Measurements from ENCODE around the gene ARL13B.
"Not testable (repeated sequence)": the region's sequence is repeated elsewhere in the genome, so short reads cannot be mapped to it uniquely, and the experiment has no call there.

The ARL13B gene

DNA sequence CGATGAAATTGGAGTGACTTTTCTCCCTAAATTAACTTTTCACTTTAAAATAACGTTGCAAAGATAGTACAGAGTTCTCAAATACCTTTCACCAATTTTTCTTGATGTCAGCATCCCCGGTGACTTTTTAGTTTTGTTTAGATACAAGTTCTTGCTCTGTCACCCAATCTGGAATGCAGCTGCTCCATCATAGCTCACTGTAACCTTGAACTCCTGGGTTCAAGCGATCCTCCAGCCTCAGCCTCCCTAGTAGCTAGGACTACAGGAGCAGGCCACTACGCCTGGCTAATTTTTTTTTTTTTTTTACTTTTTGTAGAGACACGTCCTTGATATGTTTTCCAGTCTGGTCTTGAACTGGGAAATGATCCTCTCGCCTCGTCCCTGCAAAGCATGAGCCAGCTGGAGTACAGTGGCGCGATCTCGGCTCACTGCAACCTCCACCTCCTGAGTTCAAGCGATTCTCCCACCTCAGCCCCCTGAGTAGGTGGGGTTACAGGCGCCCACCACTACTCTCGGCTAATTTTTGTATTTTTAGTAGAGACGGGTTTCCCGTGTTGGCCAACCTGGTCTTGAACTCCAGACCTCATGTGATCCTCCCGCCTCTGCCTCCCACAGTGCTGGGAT lies 83.7 kb downstream of the ARL13B start:
- DNase-seq (ENCODE audit: low spot score), result peak; percentile 77

DNA sequence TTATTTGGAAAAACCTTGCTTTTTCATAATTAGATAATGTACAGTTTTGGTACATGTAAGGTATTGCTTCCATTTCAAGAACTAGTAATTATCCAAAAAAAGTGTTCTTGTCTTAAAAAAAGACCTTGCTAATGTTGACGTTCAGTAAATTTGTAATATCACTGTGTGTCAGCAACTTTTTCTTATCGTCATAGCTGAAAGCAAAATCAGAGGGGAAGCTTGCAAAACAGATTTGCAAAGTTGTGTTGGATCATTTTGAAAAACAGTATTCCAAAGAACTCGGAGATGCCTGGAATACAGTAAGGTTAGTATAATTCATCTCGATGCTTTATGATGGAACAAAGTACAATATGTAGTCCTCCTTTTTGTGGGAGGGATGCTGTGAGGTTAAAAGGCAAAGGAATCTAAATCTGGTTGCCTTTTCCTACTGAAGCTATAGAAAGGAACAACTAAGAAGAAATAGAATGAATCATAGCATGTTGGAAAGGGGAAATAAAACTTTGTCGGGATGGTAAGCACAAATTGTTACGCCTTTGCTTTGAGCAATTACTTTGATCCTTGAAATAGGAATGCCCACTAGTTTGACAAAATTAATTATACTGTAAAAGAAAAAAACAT lies 84.4 kb downstream of the ARL13B start:
- DNase-seq (ENCODE audit: low spot score), result peak; percentile 86

DNA sequence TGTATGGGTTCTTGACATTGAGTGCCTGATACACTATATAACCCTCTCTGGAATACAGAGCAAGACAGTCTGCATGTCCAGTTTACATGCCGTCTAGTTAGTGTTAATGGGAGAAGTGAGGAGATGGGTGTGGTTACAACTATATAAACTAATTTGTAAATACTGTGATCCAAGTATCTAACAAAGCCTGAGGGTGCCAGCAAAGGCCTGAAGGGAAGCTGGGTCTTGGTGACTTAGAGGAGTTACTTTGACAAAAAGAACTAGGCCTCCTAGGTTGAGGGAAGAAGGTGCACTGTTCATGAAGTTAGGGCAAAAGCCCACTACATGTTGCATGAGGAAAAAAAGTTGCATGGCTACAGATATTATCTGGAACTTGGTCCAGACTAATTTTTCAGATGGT lies 85.2 kb downstream of the ARL13B start:
- peak; percentile 71 for DNase-seq (ENCODE audit: low spot score)

DNA sequence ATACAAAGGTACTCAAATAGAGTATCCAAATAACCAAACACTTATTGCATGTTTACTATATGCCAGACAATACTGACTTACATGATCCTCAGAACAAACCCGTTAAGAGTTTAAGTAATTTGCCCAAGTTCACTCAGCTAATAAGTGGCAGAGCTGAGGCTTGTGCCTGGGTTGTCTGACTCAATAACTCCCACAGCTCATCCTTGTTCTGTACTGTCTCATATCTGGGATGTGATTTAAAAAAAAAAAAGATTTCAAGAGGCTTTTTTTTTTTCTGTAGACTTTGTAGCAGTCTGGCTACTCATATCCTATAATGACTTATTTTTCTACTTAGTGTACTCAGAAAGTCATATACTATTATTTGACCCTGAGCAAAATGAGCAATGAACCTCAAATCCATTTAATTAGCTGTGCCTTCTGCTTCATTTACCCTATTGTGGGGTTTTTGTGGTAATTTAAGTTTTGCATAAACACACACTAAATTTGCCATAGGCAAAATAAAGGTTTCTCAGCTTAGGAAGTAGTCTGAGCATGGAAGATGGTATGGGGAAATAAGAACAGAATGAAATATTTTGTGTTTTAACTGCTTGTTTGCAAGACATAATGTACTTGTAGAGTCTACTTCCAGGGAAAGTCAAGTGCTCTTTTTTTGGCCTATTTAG lies 86.0 kb downstream of the ARL13B start:
- DNase-seq (ENCODE audit: low spot score), result peak; percentile 53

DNA sequence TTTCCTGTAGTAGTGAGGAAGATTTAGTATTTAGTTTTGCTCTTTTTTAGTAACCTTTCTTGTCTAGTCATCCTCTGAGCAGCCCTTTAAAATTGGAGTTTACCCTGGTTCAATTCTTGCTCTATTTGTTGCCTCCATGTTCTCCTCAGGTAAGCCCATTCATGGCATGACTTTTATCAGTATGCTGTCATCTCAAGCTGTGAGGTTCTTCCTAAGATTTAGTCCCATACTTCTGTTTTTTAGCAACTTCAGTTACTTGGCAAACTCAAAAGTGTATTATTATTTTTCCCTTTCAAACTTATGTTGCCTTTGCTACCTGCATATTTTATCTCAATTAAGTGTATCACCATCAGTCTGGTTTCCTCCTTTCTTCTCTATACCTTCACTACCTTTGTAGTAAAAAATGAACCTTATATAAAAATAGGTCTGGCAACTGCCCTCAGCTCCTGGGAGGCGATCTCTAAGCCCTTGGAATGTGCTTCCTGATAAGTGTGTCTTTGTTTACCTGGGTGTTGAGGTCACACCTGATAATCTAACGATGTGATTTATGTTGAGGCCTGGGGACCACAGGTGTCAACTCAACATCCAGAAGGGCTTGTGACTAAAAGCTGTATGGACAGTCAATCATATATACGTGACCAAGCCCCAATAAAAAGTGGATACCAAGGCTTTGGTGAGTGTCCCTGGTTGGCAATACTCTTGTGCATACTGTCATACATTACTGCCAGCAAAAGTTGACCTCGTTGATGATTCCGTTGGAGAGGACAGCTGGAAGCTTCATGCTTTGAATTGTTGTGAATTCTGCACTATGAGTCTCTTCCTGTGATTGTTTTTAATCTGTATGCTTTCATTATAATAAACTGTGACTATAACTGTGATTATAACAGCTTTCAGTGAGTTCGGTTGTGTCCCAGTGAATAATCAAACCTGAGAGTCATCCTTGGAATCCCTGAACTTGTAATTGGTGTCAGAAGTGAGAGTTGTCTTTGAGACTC lies 86.8 kb downstream of the ARL13B start:
- DNase-seq (ENCODE audit: low spot score), result peak; percentile 51

DNA sequence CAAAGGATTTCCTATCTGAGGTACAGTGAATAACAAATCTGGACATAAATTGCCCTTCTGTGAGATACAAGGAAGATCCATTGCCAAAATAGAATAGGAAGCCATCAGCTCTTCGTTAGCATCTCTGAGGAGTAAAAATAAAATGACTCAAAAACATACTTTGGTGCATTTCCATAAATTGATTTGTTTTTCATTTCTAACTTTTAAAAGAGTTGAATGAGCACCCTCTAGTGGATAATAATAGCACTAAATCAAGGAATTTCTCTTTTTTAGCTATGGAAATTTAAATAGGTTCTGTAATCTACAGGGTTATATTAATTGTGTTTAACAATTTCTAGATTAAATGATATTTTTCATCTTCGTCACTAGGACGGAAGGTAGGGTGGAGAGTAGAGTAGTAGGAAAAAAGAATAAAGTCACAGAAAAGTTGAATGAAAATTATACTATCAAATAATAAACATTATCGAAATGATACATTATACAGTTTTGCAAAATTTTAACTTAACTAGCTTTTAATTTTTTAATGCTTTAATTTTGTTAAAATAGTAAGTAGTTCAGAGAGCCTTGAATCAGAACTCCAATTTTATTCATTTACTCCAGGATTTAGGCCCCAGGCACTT lies 89.3 kb downstream of the ARL13B start:
- DNase-seq (ENCODE audit: low spot score), result peak; percentile 68

DNA sequence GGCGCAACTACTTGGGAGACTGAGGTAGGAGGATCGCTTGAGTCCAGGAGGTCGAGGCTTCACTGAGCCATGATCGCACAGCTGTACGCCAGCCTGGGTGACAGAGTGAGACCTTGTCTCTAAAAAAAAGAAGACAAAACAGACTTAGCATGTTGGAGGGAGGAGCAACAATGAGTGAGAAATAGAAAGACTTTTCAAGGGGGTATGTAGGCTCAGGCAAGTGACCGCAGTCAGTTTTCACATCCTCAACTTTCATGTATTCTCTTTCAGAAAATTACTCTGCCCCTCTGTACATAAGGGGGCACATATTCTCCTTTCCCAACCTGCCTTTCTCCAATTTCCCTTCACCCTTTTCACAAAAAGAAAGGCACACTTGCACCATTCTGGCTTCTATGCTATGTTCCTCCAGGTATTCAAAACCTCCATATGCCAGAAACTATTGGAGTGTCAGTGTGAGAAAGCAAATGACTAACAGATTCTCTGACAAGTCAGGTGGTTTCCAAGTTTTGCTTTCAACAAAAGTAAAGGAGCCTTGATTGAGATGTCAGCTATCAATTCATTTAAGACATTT lies 90.5 kb downstream of the ARL13B start:
- DNase-seq (ENCODE audit: low spot score), result no peak

DNA sequence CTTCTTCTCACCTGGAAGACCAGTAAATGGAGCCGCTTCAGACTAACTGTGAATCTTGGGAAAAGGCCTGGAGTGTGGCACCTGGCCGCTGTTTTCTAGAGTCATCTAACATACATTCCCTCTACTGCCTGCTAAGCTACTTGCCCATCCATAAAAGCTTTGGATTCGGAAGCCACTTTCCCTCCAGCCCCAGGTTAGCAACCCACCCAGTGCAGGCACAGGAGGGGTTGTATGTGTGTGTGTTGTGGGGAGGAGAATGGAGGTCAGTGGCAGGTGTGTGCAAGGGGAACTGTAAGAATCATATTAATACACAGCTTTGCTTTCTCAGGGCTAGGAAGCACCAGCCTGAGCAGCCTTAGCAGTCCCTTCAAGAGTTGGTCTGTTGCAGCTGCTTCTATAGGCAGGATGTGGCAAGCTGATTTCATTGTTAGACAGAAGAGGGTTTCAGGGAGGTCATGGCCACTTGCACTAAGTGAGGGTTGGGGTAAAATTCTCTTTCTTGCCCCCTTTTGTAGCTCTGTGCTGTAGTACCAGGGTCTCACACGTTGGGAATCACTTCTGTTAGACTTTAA lies 91.8 kb downstream of the ARL13B start:
- no peak for DNase-seq (ENCODE audit: low spot score)

DNA sequence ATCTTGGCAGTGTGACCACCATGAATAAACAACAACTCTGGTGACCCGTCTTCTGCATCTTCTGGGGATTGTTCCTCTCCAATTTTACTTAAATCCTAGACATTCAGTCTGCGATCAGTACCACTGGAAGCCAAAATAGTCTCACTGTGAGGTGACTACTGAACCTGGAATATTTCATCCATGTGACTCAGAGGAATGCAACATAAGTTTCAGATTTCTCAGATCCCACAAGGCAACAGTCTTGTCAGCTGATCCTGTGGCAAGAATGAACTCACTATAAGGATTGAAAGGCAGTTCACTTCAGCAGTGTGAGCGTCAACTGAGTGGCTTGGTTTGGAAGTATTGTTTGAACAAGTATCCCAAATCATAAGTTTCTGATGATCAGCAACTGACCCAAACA lies 96.1 kb downstream of the ARL13B start:
- no peak for DNase-seq (ENCODE audit: low spot score)

DNA sequence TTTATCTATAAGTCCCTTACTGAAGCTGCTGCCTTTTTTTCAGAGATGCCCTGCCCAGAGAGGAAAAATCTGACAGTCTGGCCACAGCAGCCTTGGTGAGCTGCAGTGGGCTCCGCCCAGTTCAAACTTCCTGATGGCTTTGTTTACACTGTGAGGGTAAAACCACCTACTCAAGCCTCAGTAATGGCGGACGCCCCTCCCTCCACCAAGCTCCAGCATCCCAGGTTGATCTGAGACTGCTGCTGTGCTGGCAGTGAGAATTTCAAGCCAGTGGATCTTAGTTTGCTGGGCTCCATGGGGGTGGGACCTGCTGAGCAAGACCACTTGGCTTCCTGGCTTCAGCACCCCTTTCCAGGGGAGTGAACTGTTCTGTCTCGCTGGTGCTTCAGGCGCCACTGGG lies 100.6 kb downstream of the ARL13B start:
- not testable (repeated sequence) for DNase-seq (ENCODE audit: low spot score)

DNA sequence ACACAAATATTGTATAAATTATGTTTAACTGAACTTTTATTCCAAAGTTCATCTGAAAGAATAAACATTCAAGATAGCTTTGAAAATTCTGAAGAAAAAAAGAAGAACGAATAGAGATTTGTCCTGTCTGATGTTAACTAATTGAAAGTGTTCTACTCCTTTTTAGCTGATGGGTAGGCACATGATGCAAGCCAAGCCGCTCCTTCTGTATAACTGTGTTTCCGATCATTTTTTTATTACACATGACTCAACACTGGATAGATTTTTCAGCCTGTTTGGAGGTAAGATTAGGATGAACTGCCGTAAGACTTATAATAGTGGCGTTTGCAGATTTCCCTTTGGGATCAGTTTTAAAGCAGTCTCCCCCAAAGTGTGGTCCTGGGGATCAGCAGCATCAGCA lies 101.9 kb downstream of the ARL13B start:
- DNase-seq (ENCODE audit: low spot score), result no peak

DNA sequence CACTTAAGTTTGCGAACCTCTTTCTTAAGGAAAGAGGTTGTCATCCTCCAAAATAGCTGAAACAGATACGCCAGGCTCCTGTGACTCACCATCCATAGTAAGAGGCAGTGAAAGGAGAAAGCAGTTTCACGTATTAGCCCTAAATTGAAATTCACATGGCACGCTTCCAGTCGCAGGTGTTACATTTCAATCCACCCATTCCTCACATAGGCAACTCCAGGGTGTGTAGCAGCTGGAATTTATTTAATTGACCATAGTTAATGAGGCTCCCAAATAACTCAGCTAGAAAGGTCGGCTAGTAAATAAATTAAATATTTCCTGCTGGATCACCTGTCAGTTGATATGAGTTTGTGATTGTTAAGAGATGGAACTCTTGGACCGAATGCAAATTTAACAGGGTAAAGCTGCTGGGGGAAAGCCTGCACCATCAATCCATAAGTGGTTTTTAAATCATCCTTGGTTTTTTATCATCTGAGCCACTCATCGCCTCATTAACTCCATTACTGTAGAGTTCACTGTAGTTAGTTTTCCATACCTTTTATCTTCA lies 102.5 kb downstream of the ARL13B start:
- no peak for DNase-seq (ENCODE audit: low spot score)

DNA sequence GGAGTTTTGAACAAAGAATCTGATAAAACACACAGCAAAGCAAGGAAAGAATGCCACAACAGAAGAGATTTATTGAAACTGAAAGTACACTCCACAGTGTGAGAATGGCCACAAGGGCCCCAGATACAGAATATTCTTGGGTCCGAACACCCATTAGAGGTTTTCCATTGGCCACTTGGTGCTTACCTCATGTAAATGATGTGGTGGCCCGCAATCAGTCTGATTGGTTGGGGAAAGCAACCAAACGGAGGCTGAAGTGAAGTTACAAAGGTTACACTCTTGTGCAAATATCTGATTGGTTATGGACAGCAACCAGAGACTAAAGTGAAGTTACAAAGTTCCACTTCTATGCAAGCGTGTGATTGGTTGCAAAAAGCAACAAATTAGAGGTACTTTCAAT lies 103.3 kb downstream of the ARL13B start:
- DNase-seq (ENCODE audit: low spot score), result no peak

DNA sequence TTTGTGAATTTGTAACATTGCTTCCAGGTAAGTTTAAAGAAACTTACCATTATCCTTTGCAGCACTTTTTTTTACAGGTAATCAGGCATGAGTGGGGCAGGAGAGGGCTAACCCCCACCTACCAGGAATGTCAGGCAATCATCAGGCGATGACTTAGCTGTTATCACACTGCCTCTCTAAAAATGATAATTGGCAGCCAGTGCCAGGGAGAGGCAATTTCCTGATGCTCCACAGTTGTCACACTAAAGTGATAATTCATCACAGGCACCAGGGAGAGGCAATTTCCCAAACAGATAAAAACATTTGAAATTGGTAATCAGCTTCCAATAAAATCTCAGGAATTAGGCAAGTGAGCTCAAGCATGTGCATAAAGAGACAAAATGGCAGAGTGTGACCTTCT lies 109.2 kb downstream of the ARL13B start:
- no peak for DNase-seq (ENCODE audit: low spot score)

DNA sequence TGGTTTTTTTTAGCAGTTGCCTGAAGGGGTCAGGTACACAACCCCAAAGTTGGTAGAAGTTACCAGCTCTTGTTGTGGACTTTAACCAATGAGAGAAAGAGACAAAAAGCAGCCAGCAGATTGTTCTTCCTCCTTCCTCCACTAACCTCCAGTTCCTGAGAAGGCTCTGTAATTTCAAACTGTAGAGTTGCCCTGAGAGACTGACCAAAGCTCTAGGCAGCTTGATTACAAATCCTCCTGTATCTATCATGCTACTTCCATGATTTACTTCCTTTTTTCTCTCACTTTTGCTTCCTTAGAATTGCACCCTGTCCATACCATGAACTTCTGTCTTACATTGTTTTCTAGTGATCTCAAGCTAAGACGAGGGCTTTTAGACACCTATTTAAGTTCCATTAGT lies 112.1 kb downstream of the ARL13B start:
- no peak for DNase-seq (ENCODE audit: low spot score)

DNA sequence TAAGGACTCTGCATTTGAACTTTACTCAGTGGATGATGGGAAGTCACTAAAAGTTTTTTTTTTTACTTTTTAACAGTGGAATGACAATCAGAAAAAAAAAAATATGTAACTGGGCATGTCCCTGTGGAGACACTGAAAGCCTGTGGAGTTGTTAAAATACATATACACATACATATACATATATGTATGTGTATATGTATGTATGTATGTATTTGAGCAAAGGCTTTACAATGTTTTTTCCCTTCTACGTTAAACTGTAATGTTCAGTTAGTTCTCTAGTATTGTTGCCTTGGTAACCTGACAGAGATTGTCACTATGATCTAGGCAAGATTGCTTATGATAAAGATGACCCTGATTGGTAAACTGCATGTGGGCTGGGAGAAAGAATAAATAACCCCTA lies 113.2 kb downstream of the ARL13B start:
- no peak for DNase-seq (ENCODE audit: low spot score)

DNA sequence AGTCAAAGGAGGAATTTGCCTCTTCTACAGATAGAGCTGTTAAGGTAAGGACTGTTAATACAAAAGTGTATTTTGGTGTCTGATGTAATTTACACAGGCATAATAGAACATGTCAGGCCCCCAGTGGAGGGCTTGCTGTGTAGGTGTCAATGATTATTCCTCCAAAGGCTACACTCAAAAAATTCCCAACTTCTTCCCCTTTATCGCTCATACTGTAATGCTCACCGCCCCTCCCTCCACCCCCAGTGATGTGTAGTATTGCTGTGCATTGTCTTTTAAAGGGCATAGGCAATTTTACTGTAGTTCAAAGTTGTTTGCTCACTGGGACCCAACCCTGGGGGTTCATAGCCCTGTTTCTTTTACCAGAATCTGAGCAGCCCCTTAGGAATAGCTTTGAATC lies 115.2 kb downstream of the ARL13B start:
- DNase-seq (ENCODE audit: low spot score), result no peak

DNA sequence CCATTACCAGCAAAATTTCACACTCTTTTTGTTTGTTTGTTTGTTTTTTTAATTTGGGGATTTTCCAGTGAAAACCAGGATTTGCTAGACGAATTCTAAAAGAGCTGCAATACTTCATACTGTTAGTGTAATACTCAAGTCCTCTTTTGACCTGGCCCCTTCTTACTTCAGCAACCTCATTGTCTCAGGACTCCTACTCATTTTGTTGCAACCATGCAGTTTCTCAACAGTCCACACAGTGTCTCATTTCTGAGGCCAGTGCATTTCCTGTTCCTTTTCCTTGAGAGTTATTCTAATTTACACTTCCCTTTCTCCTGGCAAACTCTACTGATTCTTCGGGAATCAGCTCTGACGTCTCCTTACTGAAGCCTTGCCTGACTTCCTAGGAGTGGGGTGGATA lies 118.5 kb downstream of the ARL13B start:
- no peak for DNase-seq (ENCODE audit: low spot score)

DNA sequence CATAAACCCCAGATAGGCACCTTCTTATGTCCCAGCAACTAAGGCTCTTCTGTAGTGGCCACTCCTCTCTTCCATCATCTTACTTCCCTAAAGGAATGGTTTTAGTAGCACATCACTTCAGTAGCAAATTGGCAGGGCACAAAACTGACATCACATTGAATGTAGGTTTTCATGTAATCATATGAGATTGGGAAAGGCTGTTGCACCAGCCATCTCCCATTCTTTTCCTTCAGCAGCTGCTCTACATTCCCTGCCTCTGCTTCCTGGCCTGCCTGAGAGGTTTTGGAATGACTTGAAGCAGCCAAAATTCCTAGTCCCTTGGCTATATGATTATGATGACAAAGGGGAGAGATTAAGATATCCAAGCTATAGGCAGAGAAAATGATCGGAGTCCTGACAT lies 119.4 kb downstream of the ARL13B start:
- no peak for DNase-seq (ENCODE audit: low spot score)

DNA sequence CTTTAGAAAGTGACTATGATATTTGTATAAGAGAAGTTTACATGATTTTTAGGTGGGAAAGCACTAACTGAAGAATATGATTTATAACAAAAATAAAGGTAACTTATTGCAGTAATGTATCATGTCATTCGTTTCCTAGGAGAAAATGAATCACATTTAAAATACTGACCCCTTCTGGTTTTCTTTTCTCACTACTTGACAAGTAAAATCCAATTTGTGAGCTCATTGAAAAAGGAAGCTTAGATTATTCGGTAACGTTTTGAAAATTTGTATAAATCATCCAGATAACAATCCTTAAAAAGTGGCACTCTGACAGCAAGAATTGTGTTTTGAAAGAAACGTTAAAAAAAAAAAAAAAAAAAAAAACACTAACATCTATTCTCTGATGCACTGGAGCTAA lies 121.9 kb downstream of the ARL13B start:
- peak; percentile 15 for DNase-seq (ENCODE audit: low spot score)
